ENCODE measurements around the gene NXNL2.
A peak's percentile ranks its signal among the peaks of the same experiment; 100 is the strongest.

NXNL2 gene

GRCh38 chr9:88580961-88581360 lies 46.0 kb downstream of the NXNL2 start:
- DNase-seq: no peak

DNA sequence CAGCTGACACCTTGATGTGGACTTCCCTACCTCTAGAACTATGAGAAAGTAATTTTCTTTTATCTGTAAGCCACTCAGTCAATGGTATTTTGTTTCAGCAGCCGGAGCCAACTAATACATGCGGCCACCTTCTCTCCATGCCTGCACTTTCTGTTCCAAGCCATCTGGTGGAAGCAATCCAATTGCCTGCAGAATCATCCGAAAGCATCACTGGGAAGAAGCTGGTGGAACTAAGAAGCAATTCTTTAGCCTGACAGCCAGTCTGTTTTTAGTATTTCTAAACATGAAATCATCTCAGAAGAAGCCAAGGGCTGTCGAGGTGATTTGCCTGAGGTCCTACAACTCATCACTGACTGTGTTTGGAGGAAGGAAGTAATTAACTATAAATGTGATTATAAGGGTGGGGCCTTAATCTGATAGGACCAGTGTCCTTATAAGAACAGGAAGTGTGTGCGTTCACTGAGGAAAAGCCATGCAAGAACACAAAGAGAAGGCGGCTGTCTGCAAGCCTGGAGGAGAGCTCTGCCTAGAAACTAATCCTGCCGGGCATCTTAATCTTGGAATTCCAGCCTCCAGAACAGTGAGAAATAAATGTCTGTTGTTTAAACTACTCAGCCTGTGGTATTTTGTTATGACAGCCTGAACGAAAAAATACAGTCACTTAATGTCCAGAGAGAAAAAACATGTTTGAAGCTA lies 49.1 kb downstream of the NXNL2 start:
- no peak for DNase-seq

- DNase-seq: no peak
Observed at GRCh38 chr9:88585426-88585825, 50.4 kb downstream of the NXNL2 start.

- no peak for DNase-seq
Observed at GRCh38 chr9:88586452-88586851, 51.5 kb downstream of the NXNL2 start.

GRCh38 chr9:88587182-88587581 lies 52.2 kb downstream of the NXNL2 start:
- no peak for DNase-seq

DNA sequence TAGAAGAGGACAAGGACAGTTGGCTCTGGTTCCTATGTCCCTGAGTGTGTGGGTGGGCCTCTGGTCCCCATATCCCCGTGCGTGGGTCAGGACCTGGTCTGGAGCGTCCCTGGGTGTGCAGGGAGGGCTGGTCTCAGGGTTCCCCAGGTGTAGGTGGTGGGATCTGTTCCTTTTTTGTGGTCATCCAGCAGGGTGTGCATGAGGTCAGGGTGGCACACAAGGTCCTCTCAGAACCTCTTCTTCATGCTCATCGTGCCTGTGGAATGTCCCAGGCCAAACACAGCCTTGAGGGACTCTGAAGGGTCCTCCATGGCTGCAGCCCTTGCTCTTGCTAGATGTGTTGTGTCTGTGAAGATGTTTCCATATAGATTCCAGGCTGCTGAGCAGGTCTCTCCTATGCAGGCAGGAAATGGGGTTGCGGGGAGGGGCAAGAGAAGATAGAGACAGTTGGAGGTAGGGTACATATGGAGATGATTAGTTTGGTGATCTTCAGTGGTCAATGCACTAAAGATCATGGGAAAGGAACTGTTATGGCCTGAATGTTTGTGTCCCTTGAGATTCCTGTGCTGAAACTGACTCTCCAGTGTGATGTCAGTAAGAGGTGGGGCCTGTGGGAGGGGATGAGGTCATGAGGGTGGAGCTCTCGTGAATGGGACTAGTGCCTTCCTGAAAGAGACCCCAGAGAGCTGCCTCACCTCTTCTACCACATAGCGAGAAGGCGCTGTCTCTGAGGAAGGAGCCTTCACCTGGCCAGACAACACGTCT lies 53.1 kb downstream of the NXNL2 start:
- no peak for DNase-seq

GRCh38 chr9:88589656-88590055 lies 54.7 kb downstream of the NXNL2 start:
- DNase-seq: no peak

GRCh38 chr9:88590558-88591146 lies 55.7 kb downstream of the NXNL2 start:
- peak in 1 of 2 experiments; percentile 3 for DNase-seq

GRCh38 chr9:88593537-88594185 lies 58.7 kb downstream of the NXNL2 start:
- peak in 1 of 2 experiments; percentile 58 for DNase-seq
